B cell (primary cell): ENCODE results near the gene SFMBT2. TPM values are rescaled to one million over a fixed set of nuclear protein-coding genes. Genes with fewer than 3 reads are reported as not detected.

ENCODE experiments used
- ATAC-seq: fragments of 200-7000 bp; cut with Tn5 transposase; one replicate; pipeline ENCODE4 v1.10.0; 2021; ENCODE audit warnings: low read depth, mild to moderate bottlenecking, moderate number of reproducible peaks, moderate library complexity
- CTCF ChIA-PET: fragments of 350-600 bp; sonication (Branson Sonifier 250); formaldehyde crosslinking; loops from one replicate; lab custom pipeline; 2021; ENCODE audit warnings: antibody characterized with exemption, inconsistent platforms; lab: Charles Lee
- POLR2A ChIA-PET: fragments of 350-600 bp; sonication (Branson Sonifier 250); formaldehyde crosslinking; loops from one replicate; lab custom pipeline; 2021; ENCODE audit warnings: antibody characterized with exemption; lab: Charles Lee
- DNase-seq: peaks from one replicate; pipeline ENCODE4 v3.0.0; 2013
- H2AFZ ChIP-seq: 2 replicates; pipeline ENCODE4 v1.6.1; 2012; ENCODE audit warnings: mild to moderate bottlenecking, low read depth, low read length; ENCODE audit not compliant: insufficient read depth, poor library complexity, severe bottlenecking
- H3K27ac ChIP-seq, 2 donors: 1 replicate in 1 of 2; 2 replicates in 1 of 2; pipeline ENCODE4 v1.5.1; 2012 to 2013; ENCODE audit warnings: low read length in 2 of 2, mild to moderate bottlenecking in 2 of 2, moderate library complexity in 1 of 2
- H3K27me3 ChIP-seq, 4 experiments: fragments of 200-600 bp in 1 of 4; sonication (generic) in 1 of 4; replicated peaks in 1 of 4; 1 replicate in 2 of 4; 2 replicates in 2 of 4; pipeline versions ENCODE4 v1.6.1 to v1.7.0; 2013 to 2016; ENCODE audit warnings: low read length in 3 of 4, mild to moderate bottlenecking in 2 of 4, mixed read lengths in 1 of 4, moderate library complexity in 1 of 4; ENCODE audit not compliant: insufficient read depth in 4 of 4, control insufficient read depth in 3 of 4; ENCODE audit errors: control extremely low read depth in 1 of 4
- H3K36me3 ChIP-seq, 2 experiments: replicated peaks in 1 of 2; 1 replicate in 1 of 2; 2 replicates in 1 of 2; pipeline versions ENCODE4 v1.6.1 to v1.7.1; 2013; ENCODE audit warnings: low read length in 1 of 2; ENCODE audit not compliant: insufficient read depth in 2 of 2, control insufficient read depth in 1 of 2; ENCODE audit errors: control extremely low read depth in 1 of 2, extremely low read depth in 1 of 2
- H3K4me1 ChIP-seq, 2 donors: fragments of 200-600 bp in 1 of 2; sonication (generic) in 1 of 2; 1 replicate in 1 of 2; 2 replicates in 1 of 2; pipeline versions ENCODE4 v1.5.1 to v1.6.1; 2013 to 2017; ENCODE audit warnings: low read length in 2 of 2; ENCODE audit not compliant: control insufficient read depth in 2 of 2, insufficient read depth in 2 of 2
- H3K4me2 ChIP-seq: replicated peaks from 2 replicates; pipeline ENCODE3; 2012; ENCODE audit warnings: mild to moderate bottlenecking, low read depth, low read length; ENCODE audit not compliant: poor library complexity, severe bottlenecking
- H3K4me3 ChIP-seq, 5 experiments: fragments of 200-600 bp in 1 of 5; sonication (generic) in 1 of 5; 1 replicate in 3 of 5; 2 replicates in 2 of 5; pipeline versions ENCODE4 v1.5.1 to v1.7.0; 2011 to 2016; ENCODE audit warnings: low read length in 4 of 5, mild to moderate bottlenecking in 4 of 5, low read depth in 2 of 5, control low read depth in 1 of 5, moderate library complexity in 1 of 5; ENCODE audit not compliant: insufficient read depth in 1 of 5; ENCODE audit errors: control extremely low read depth in 1 of 5, extremely low read depth in 1 of 5
- H3K79me2 ChIP-seq: fragments of 200-600 bp; sonication (generic); one replicate; pipeline ENCODE4 v1.6.0; 2016; ENCODE audit warnings: low read length; ENCODE audit not compliant: control insufficient read depth, insufficient read depth
- H3K9ac ChIP-seq: fragments of 200-600 bp; sonication (generic); 2 replicates; pipeline ENCODE4 v1.6.1; 2017; ENCODE audit warnings: mild to moderate bottlenecking, low read length, moderate library complexity
- H3K9me3 ChIP-seq, 3 donors: one replicate each; pipeline versions ENCODE4 v1.6.1 to v1.7.1; 2013; ENCODE audit warnings: low read length in 2 of 3; ENCODE audit not compliant: control insufficient read depth in 2 of 3, insufficient read depth in 1 of 3; ENCODE audit errors: control extremely low read depth in 1 of 3
- H4K20me1 ChIP-seq: 2 replicates; pipeline ENCODE4 v1.6.0; 2012; ENCODE audit warnings: mild to moderate bottlenecking, low read length; ENCODE audit not compliant: insufficient read depth, control insufficient read depth, poor library complexity, severe bottlenecking
- H3K27ac Mint-ChIP-seq: one replicate; pipeline ENCODE4 v1.8.0; 2021; ENCODE audit warnings: mixed read lengths
- H3K27me3 Mint-ChIP-seq: one replicate; pipeline ENCODE4 v1.8.0; 2021; ENCODE audit warnings: mixed read lengths
- H3K4me1 Mint-ChIP-seq: one replicate; pipeline ENCODE4 v1.8.0; 2021; ENCODE audit warnings: mixed read lengths
- H3K4me3 Mint-ChIP-seq: one replicate; pipeline ENCODE4 v1.8.0; 2021; ENCODE audit warnings: mixed read lengths
- H3K9me3 Mint-ChIP-seq: one replicate; pipeline ENCODE4 v1.8.0; 2022; ENCODE audit warnings: mixed read lengths; ENCODE audit not compliant: insufficient read depth
- EZH2 ChIP-seq: IDR thresholded peaks from 2 replicates; pipeline ENCODE4 v1.6.1; 2012; ENCODE audit warnings: borderline replicate concordance, low read depth, mild to moderate bottlenecking, moderate library complexity, low read length; ENCODE audit not compliant: insufficient read depth, poor library complexity, severe bottlenecking
- WGBS: methylation state at CpG from one replicate; pipeline ENCODE4 v1.1.5; 2013; ENCODE audit warnings: missing lambda C conversion rate; ENCODE audit not compliant: insufficient coverage; 5-methylcytosine and 5-hydroxymethylcytosine counted together
- intact Hi-C: fragments of 100-400 bp; cut with micrococcal nuclease; formaldehyde crosslinking; loops from one replicate; pipeline ENCODE4 v1.10.0; 2022
- polyA minus RNA-seq: library from RNA; depleted of rRNA, polyadenylated mRNA; stranded (reverse); fragments of >200 nt; gene quantifications from 2 replicates; pipeline ENCODE4 v1.2.3, GENCODE V29; 2012
- polyA plus RNA-seq: library from polyadenylated mRNA; depleted of rRNA; stranded (reverse); fragments of >200 nt; gene quantifications from 2 replicates; pipeline ENCODE4 v1.2.3, GENCODE V29; 2012
- total RNA-seq, 2 donors: library from RNA; stranded (reverse); fragments of 120-200 nt in 1 of 2; gene quantifications; 1 replicate in 1 of 2; 2 replicates in 1 of 2; pipeline versions ENCODE4 v1.2.3 to v1.2.4, GENCODE V29; 2013 to 2022
- TF ChIP-seq, protein P1 (sequence below): fragments of 200-600 bp; IDR thresholded peaks from one replicate; pipeline ENCODE4 v1.8.0; 2022; ENCODE audit warnings: antibody characterized with exemption, mild to moderate bottlenecking

The SFMBT2 gene
- total RNA-seq (24.0 and 26.5 TPM in 2 replicates), polyA plus RNA-seq (2.3 and 5.6 TPM in 2 replicates), polyA minus RNA-seq (2.6 and 7.8 TPM in 2 replicates)
- total RNA-seq (2013) = 4.1 TPM

DNA sequence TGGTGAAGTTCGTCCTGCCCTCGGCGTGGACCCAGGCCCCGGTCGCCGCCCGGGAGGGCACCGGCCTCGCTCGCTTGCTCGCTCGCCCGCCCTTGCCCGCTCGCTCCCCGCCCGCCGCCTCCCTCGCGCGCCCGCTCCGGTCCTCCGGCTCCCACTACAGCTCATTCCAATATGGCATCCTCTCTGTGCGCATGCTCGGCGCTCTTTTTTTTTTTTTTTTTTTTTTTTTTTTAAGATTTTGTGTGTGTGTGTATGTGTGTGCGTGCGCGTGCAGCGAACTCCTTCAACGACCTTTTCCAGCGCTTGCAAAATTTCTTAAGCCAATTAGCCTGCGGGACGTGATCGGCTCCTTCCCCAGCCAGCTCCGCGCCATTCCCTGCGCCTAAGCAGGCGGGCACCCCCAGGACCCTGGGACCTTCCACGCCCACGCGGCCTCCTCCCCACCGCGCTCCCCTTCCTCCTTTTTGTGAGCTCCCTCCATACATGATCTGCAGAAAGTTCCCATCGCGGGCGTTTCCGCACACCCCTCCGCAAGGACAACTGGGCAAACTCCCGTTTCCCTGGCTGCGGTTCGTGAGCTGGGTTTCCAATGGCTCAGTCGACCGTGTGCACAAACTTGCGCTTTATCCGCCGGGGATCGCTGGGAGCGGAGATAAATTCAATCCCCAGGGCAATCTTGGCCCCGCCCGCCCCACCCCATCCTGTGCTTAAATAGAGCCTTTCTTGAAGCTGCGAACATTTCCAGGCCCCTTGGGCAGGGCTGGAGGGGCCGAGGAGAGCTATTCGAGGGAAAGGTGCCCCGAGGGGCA, at the start of gene SFMBT2:
TSS of gene SFMBT2 (minus strand) at position 173 of the 809 bp plus-strand sequence. CDS start 29,136 bp downstream, outside the sequence.
- POLR2A ChIA-PET = interaction anchor here (0.6 to 1.2 kb wide), 8 partner anchors 34 to 840 kb away, joined by 3 to 6 read pairs (median 3); no protein-coding TSS in a partner anchor
- Histone ChIP-seq H3K9me3 (peaks cover 0 to 6% (median 0%) of the 10 kb centered on the region in 3 donors), H3K4me1 (peaks cover 20 to 35% of the 10 kb centered on the region in 2 donors), H2AFZ (peak within 1 kb of the TSS; percentile 82), H3K27me3 (peaks cover 0 to 21% (median 11%) of the 10 kb centered on the region in 4 experiments), H3K4me3 (peak within 1 kb of the TSS; percentile 58 to 85 (median 75)), H3K9ac (peak within 1 kb of the TSS; percentile 64), H3K36me3 (no peaks in the 10 kb centered on the region), H3K27ac (no peak within 1 kb of the TSS), H3K79me2 (peaks cover 42% of the 10 kb centered on the region), H4K20me1 (no peaks in the 10 kb centered on the region), H3K4me2 (peak within 1 kb of the TSS; percentile 99)
- Mint-ChIP-seq H3K27ac (peak within 1 kb of the TSS; percentile 83), H3K27me3 (peaks cover 10% of the 10 kb centered on the region), H3K9me3 (no peaks in the 10 kb centered on the region), H3K4me3 (peak within 1 kb of the TSS; percentile 93), H3K4me1 (peaks cover 43% of the 10 kb centered on the region)
- intact Hi-C loops = loop anchor here (1.0 to 5.0 kb wide), 3 partner anchors 36 to 1729 kb away; partner anchors contain the start of gene TASOR2
- CTCF ChIA-PET = interaction anchor here (0.5 to 6.5 kb wide), 19 partner anchors 8 to 1267 kb away, joined by 3 to 51 read pairs (median 4); no protein-coding TSS in a partner anchor
- DNase-seq (peak; percentile 79), ATAC-seq (peak; percentile 67)
- TF ChIP-seq EZH2 = no peak
- TF ChIP-seq, protein P1, sequence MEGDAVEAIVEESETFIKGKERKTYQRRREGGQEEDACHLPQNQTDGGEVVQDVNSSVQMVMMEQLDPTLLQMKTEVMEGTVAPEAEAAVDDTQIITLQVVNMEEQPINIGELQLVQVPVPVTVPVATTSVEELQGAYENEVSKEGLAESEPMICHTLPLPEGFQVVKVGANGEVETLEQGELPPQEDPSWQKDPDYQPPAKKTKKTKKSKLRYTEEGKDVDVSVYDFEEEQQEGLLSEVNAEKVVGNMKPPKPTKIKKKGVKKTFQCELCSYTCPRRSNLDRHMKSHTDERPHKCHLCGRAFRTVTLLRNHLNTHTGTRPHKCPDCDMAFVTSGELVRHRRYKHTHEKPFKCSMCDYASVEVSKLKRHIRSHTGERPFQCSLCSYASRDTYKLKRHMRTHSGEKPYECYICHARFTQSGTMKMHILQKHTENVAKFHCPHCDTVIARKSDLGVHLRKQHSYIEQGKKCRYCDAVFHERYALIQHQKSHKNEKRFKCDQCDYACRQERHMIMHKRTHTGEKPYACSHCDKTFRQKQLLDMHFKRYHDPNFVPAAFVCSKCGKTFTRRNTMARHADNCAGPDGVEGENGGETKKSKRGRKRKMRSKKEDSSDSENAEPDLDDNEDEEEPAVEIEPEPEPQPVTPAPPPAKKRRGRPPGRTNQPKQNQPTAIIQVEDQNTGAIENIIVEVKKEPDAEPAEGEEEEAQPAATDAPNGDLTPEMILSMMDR = no peak
- WGBS = 1% methylated on average over 47 of the region's 66 CpGs

DNA sequence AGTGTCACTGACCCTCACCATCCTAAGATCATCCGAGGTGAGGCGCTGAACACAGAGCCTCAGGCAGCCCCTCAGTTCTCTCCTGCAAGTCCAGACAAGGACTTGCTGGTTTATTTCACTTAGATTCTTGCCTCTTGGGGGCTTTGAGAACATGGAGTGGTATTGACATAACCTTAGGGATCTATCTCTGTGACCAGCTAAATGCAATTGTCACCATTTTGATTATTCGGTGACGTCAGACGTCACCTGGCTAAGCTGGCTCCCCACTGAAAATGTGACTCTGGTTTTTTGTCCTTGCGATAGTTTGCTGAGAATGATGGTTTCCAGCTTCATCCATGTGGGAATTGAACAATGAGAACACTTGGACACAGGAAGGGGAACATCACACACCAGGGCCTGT, 49.2 kb upstream of the SFMBT2 start:
- H3K27ac Mint-ChIP-seq = no peak overlapping the region
- Histone ChIP-seq H3K4me2 (no peak overlapping the region), H3K36me3 (no peaks in the 10 kb centered on the region), H3K79me2 (no peaks in the 10 kb centered on the region), H3K9ac (no peak overlapping the region), H3K4me3 (no peak overlapping the region), H3K9me3 (no peaks in the 10 kb centered on the region), H2AFZ (no peak overlapping the region), H3K4me1 (peaks cover 6 to 10% of the 10 kb centered on the region in 2 donors), H4K20me1 (no peaks in the 10 kb centered on the region), H3K27ac (no peak overlapping the region), H3K27me3 (no peaks in the 10 kb centered on the region)
- ATAC-seq (no peak), DNase-seq (no peak)
- TF ChIP-seq, protein P1 = no peak
- no peak for TF ChIP-seq EZH2
- CTCF ChIA-PET = no interaction called here
- WGBS = 98% methylated on average over 6 of the region's 6 CpGs
- intact Hi-C loops = no loop called here
- H3K9me3 Mint-ChIP-seq = no peaks in the 10 kb centered on the region
- H3K4me1 Mint-ChIP-seq = peaks cover 18% of the 10 kb centered on the region
- H3K4me3 Mint-ChIP-seq = no peak overlapping the region
- H3K27me3 Mint-ChIP-seq = no peaks in the 10 kb centered on the region
- POLR2A ChIA-PET = no interaction called here
